NCI-H2196 (cell line): Measurements from ENCODE around the gene SLIT3.

ENCODE experiments used
- DNase-seq: peaks from one replicate; lab custom pipeline; 2025; ENCODE audit not compliant: unreplicated experiment; lab: John Stamatoyannopoulos, UW

Gene SLIT3

GRCh38 chr5:168788107-168788506 is 512.8 kb downstream of the SLIT3 start:
- DNase-seq: no peak

- DNase-seq: no peak
These were observed 514.8 kb downstream of the SLIT3 start for GRCh38 chr5:168786147-168786546.

- DNase-seq: no peak
These were observed 516.5 kb downstream of the SLIT3 start for GRCh38 chr5:168784454-168784853.

- no peak for DNase-seq
These were observed 518.9 kb downstream of the SLIT3 start for GRCh38 chr5:168781941-168782571.

GRCh38 chr5:168780888-168781287 is 520.1 kb downstream of the SLIT3 start:
- no peak for DNase-seq

- DNase-seq: no peak
These were observed 521.6 kb downstream of the SLIT3 start for GRCh38 chr5:168779333-168779732.

- no peak for DNase-seq
These were observed 522.4 kb downstream of the SLIT3 start for GRCh38 chr5:168778536-168778935.

- DNase-seq: no peak
These were observed 523.3 kb downstream of the SLIT3 start for GRCh38 chr5:168777651-168778050.

- DNase-seq: no peak
These were observed 524.9 kb downstream of the SLIT3 start for GRCh38 chr5:168776070-168776469.

GRCh38 chr5:168773226-168773625 is 527.7 kb downstream of the SLIT3 start:
- DNase-seq: no peak

- no peak for DNase-seq
These were observed 528.5 kb downstream of the SLIT3 start for GRCh38 chr5:168772316-168772961.

GRCh38 chr5:168771678-168772077 is 529.3 kb downstream of the SLIT3 start:
- DNase-seq: no peak

GRCh38 chr5:168770996-168771395 is 529.9 kb downstream of the SLIT3 start:
- DNase-seq: no peak

- no peak for DNase-seq
These were observed 530.9 kb downstream of the SLIT3 start for GRCh38 chr5:168770036-168770498.

GRCh38 chr5:168768172-168768571 is 532.8 kb downstream of the SLIT3 start:
- no peak for DNase-seq

GRCh38 chr5:168766426-168766700 is 534.6 kb downstream of the SLIT3 start:
- no peak for DNase-seq

- DNase-seq: no peak
These were observed 535.2 kb downstream of the SLIT3 start for GRCh38 chr5:168765551-168766425.

GRCh38 chr5:168765086-168765550 is 535.8 kb downstream of the SLIT3 start:
- DNase-seq: no peak

GRCh38 chr5:168756453-168757391 is 544.2 kb downstream of the SLIT3 start:
- no peak for DNase-seq

GRCh38 chr5:168755548-168756093 is 545.3 kb downstream of the SLIT3 start:
- no peak for DNase-seq
